OCI-LY7 (cell line): ENCODE results near the gene AKAP13. TPM values are rescaled to one million over a fixed set of nuclear protein-coding genes. Genes with fewer than 3 reads are reported as not detected.

Experiments used
- BruUV-seq: library from RNA; stranded (reverse); fragments of 400-500 nt; replicated peaks from 2 replicates; lab custom pipeline; 2021; lab: Mats Ljungman, UMichigan
- CTCF ChIA-PET: fragments of 300-600 bp; sonication (Branson Sonifier 250); formaldehyde crosslinking; loops from one replicate; lab custom pipeline; 2022; ENCODE audit warnings: antibody characterized with exemption; ENCODE audit not compliant: unreplicated experiment; lab: Charles Lee
- POLR2A ChIA-PET: fragments of 300-600 bp; sonication (Branson Sonifier 250); formaldehyde crosslinking; loops from one replicate; lab custom pipeline; 2022; ENCODE audit warnings: antibody characterized with exemption; lab: Charles Lee
- DNase-seq: peaks from one replicate; pipeline ENCODE4 v3.0.0-alpha.2; 2015; ENCODE audit warnings: low spot score
- H2AFZ ChIP-seq: fragments of 200-600 bp; sonication (generic), shearing (Covaris generic); 2 replicates; pipeline ENCODE4 v1.6.1; 2014; ENCODE audit warnings: mild to moderate bottlenecking, antibody characterized with exemption, low read length, moderate library complexity
- H3K27ac ChIP-seq: fragments of 200-600 bp; sonication (generic); 2 replicates; pipeline ENCODE4 v1.5.1; 2014; ENCODE audit warnings: mixed run types, low read depth, mild to moderate bottlenecking, moderate library complexity, low read length, inconsistent platforms; ENCODE audit not compliant: poor library complexity, severe bottlenecking
- H3K36me3 ChIP-seq: fragments of 200-600 bp; sonication (generic); 2 replicates; pipeline ENCODE4 v1.6.1; 2014; ENCODE audit warnings: mild to moderate bottlenecking, antibody characterized with exemption, low read length, moderate library complexity, mixed read lengths; ENCODE audit not compliant: insufficient read depth
- H3K4me1 ChIP-seq: fragments of 200-600 bp; sonication (generic); 2 replicates; pipeline ENCODE4 v1.5.1; 2014; ENCODE audit warnings: mild to moderate bottlenecking, low read length; ENCODE audit not compliant: insufficient read depth, poor library complexity, severe bottlenecking
- H3K4me2 ChIP-seq: fragments of 200-600 bp; sonication (generic); 2 replicates; pipeline ENCODE4 v1.6.1; 2014; ENCODE audit warnings: mild to moderate bottlenecking, low read length
- H3K4me3 ChIP-seq: fragments of 200-600 bp; sonication (generic); 2 replicates; pipeline ENCODE4 v1.5.1; 2014; ENCODE audit warnings: mild to moderate bottlenecking, low read depth, low read length; ENCODE audit not compliant: poor library complexity, severe bottlenecking
- H3K79me2 ChIP-seq: fragments of 200-600 bp; sonication (generic); 2 replicates; pipeline ENCODE4 v1.6.1; 2016; ENCODE audit warnings: low read depth, mild to moderate bottlenecking, low read length, moderate library complexity, mixed read lengths; ENCODE audit not compliant: insufficient read depth
- H3K9me2 ChIP-seq: fragments of 200-600 bp; sonication (generic); 2 replicates; pipeline ENCODE4 v1.6.1; 2016; ENCODE audit warnings: mild to moderate bottlenecking, low read length, mixed read lengths; ENCODE audit not compliant: insufficient read depth
- H3K9me3 ChIP-seq: fragments of 200-600 bp; sonication (generic); 2 replicates; pipeline ENCODE4 v1.6.1; 2014; ENCODE audit warnings: mild to moderate bottlenecking, mixed run types, low read length, mixed read lengths
- H4K20me1 ChIP-seq: fragments of 200-600 bp; sonication (generic); 2 replicates; pipeline ENCODE4 v1.6.1; 2014; ENCODE audit warnings: mild to moderate bottlenecking, antibody characterized with exemption, low read length, moderate library complexity, mixed read lengths; ENCODE audit not compliant: insufficient read depth
- EZH2phosphoT487 ChIP-seq: fragments of 200-600 bp; sonication (generic); IDR thresholded peaks from 2 replicates; pipeline ENCODE4 v1.6.1; 2018; ENCODE audit warnings: low read depth, borderline replicate concordance, mild to moderate bottlenecking, mixed run types, antibody characterized with exemption, low read length, moderate library complexity, mixed read lengths
- intact Hi-C: fragments of 100-400 bp; cut with micrococcal nuclease; formaldehyde crosslinking; loops from one replicate; pipeline ENCODE4 v1.10.0; 2022; ENCODE audit not compliant: unreplicated experiment
- total RNA-seq, 2 experiments: library from RNA; depleted of rRNA in 1 of 2; stranded (reverse); fragments of >200 nt in 1 of 2; shearing (Covaris generic) in 1 of 2; gene quantifications; 2 replicates each; pipeline ENCODE4 v1.2.3, GENCODE V29; 2014 to 2022
- TF ChIP-seq, protein P1 (sequence below): fragments of 200-600 bp; sonication (generic); conservative IDR thresholded peaks from 2 replicates; pipeline ENCODE4 v1.5.1; 2014; ENCODE audit warnings: mild to moderate bottlenecking, antibody characterized with exemption, low read length, moderate library complexity, mixed read lengths

AKAP13 gene
- total RNA-seq, 2 experiments from 2014 or later: 140 to 250 TPM

- no peaks in the 10 kb centered on the region for H3K9me3 ChIP-seq
- no peak overlapping the region for H2AFZ ChIP-seq
- H3K9me2 ChIP-seq: no peaks in the 10 kb centered on the region
- DNase-seq: no peak
- H3K4me1 ChIP-seq: peaks cover 28% of the 10 kb centered on the region
- BruUV-seq: no TSS peak
- intact Hi-C loops: loop anchor here (5.0 kb wide), 1 partner anchor 55 kb away; no protein-coding TSS in a partner anchor
- TF ChIP-seq, protein P1, sequence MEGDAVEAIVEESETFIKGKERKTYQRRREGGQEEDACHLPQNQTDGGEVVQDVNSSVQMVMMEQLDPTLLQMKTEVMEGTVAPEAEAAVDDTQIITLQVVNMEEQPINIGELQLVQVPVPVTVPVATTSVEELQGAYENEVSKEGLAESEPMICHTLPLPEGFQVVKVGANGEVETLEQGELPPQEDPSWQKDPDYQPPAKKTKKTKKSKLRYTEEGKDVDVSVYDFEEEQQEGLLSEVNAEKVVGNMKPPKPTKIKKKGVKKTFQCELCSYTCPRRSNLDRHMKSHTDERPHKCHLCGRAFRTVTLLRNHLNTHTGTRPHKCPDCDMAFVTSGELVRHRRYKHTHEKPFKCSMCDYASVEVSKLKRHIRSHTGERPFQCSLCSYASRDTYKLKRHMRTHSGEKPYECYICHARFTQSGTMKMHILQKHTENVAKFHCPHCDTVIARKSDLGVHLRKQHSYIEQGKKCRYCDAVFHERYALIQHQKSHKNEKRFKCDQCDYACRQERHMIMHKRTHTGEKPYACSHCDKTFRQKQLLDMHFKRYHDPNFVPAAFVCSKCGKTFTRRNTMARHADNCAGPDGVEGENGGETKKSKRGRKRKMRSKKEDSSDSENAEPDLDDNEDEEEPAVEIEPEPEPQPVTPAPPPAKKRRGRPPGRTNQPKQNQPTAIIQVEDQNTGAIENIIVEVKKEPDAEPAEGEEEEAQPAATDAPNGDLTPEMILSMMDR: no peak
- TF ChIP-seq EZH2phosphoT487: no peak
- H3K36me3 ChIP-seq: peaks cover 50% of the 10 kb centered on the region
- no peak overlapping the region for H3K27ac ChIP-seq
- H4K20me1 ChIP-seq: peaks cover 5% of the 10 kb centered on the region; the same call in 1 of the 2 replicates
- no peak overlapping the region for H3K4me3 ChIP-seq
- CTCF ChIA-PET: no interaction called here
- POLR2A ChIA-PET: interaction anchor here (0.5 to 1.5 kb wide), 5 partner anchors 13 to 54 kb away, joined by 3 to 4 read pairs (median 3); no protein-coding TSS in a partner anchor
- H3K4me2 ChIP-seq: no peak overlapping the region
- H3K79me2 ChIP-seq: peaks cover 22% of the 10 kb centered on the region
Observed at GRCh38 chr15:85542488-85542887, 162.1 kb downstream of the AKAP13 start.

DNA sequence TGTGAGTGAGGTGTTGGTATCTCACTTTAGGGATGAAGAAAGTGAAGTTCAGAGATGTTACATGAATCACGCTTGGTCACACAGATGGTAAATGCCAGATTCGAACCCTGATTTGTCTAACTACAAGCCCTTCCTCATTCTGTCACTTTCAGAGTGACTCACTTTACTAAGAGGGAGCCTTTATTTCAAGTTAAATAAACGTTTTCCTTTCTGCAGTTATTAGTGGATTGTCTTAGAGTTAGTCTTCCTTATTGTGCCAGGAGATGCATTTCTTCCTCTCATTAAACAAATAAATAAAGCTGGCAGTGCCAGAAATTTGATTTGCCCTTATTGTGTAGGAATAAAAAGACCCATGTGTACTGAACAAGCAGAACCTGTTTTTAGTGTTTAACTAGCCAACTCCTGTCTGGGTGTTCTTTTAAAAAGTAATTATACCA is 162.5 kb downstream of the AKAP13 start:
- Histone ChIP-seq H3K79me2 (peaks cover 19% of the 10 kb centered on the region), H3K9me3 (no peaks in the 10 kb centered on the region), H3K4me3 (no peak overlapping the region), H3K36me3 (peaks cover 50% of the 10 kb centered on the region), H2AFZ (no peak overlapping the region), H3K27ac (no peak overlapping the region), H3K9me2 (no peaks in the 10 kb centered on the region), H3K4me2 (no peak overlapping the region), H3K4me1 (peaks cover 28% of the 10 kb centered on the region), H4K20me1 (peaks cover under 1% of the 10 kb centered on the region; the same call in 1 of the 2 replicates)
- ChIA-PET CTCF (interaction anchor here (1.1 kb wide), 1 partner anchor 214 kb away, joined by 3 read pairs; no protein-coding TSS in a partner anchor), POLR2A (interaction anchor here (0.7 to 1.5 kb wide), 3 partner anchors 13 to 54 kb away, joined by 3 read pairs; no protein-coding TSS in a partner anchor)
- intact Hi-C loops: loop anchor here (5.0 kb wide), 1 partner anchor 56 kb away; no protein-coding TSS in a partner anchor
- no peak for DNase-seq
- no TSS peak for BruUV-seq
- TF ChIP-seq, protein P1: no peak
- TF ChIP-seq EZH2phosphoT487: no peak

GRCh38 chr15:85543741-85544155 is 163.3 kb downstream of the AKAP13 start:
- CTCF ChIA-PET: interaction anchor here (1.1 kb wide), 1 partner anchor 215 kb away, joined by 3 read pairs; no protein-coding TSS in a partner anchor
- H2AFZ ChIP-seq: no peak overlapping the region
- H3K79me2 ChIP-seq: peaks cover 19% of the 10 kb centered on the region
- POLR2A ChIA-PET: interaction anchor here (0.7 kb wide), 1 partner anchor 60 kb away, joined by 4 read pairs; no protein-coding TSS in a partner anchor
- no TSS peak for BruUV-seq
- H3K27ac ChIP-seq: no peak overlapping the region
- no peak for TF ChIP-seq EZH2phosphoT487
- TF ChIP-seq, protein P1: no peak
- H3K9me3 ChIP-seq: no peaks in the 10 kb centered on the region
- H3K36me3 ChIP-seq: peaks cover 51% of the 10 kb centered on the region
- H3K4me1 ChIP-seq: peaks cover 25% of the 10 kb centered on the region
- intact Hi-C loops: loop anchor here (5.0 kb wide), 1 partner anchor 56 kb away; no protein-coding TSS in a partner anchor
- no peak overlapping the region for H3K4me3 ChIP-seq
- H4K20me1 ChIP-seq: no peaks in the 10 kb centered on the region
- no peak for DNase-seq
- H3K4me2 ChIP-seq: no peak overlapping the region
- H3K9me2 ChIP-seq: no peaks in the 10 kb centered on the region
